ENCODE results near the gene PRLR. TPM values are rescaled to one million over a fixed set of nuclear protein-coding genes. Genes with fewer than 3 reads are reported as not detected.

The PRLR gene
- total and polyA plus RNA-seq, 2 of the 13 experiments (the other 11 are each of a cell fraction or from before 2014, with no cell fraction given) = 12.2 to 13.3 TPM

GRCh38 chr5:35237580-35238376 is 7.5 kb upstream of the PRLR start (continued):
- peak; percentile 77; the same call in 1 of the 2 replicates for TF ChIP-seq AHDC1 (CRISPR knock-in tag; IDR thresholded peaks at IDR 0.05; ENCODE audit: borderline replicate concordance)
- TF ChIP-seq NFKB2 (CRISPR knock-in tag; IDR thresholded peaks at IDR 0.05; ENCODE audit: borderline replicate concordance) = no peak
- TF ChIP-seq ZNF740 (CRISPR knock-in tag; IDR thresholded peaks at IDR 0.05) = no peak
- TF ChIP-seq TCF12 (IDR thresholded peaks at IDR 0.05) = no peak
- no peak for TF ChIP-seq TCF12 (CRISPR knock-in tag; IDR thresholded peaks at IDR 0.05)
- no peak for TF ChIP-seq MTF1 (CRISPR knock-in tag; IDR thresholded peaks at IDR 0.05)
- TF ChIP-seq FOXK1 (CRISPR knock-in tag; IDR thresholded peaks at IDR 0.05; ENCODE audit: borderline replicate concordance, low read depth) = no peak
- TF ChIP-seq ZNF292 (CRISPR knock-in tag; IDR thresholded peaks at IDR 0.05; ENCODE audit: borderline replicate concordance, low read depth) = no peak
- peak; percentile 78 for TF ChIP-seq TCF7 (IDR thresholded peaks at IDR 0.05; ENCODE audit: low read depth)
- no peak for TF ChIP-seq ZNF691 (CRISPR knock-in tag; IDR thresholded peaks at IDR 0.05; ENCODE audit: borderline replicate concordance, low read depth)
- no peak for TF ChIP-seq ZNF10 (CRISPR knock-in tag; IDR thresholded peaks at IDR 0.05; ENCODE audit: borderline replicate concordance, low read depth)
- TF ChIP-seq MAZ (IDR thresholded peaks at IDR 0.05; ENCODE audit: borderline replicate concordance, low read depth, low read length) = no peak
- TF ChIP-seq MAZ (CRISPR knock-in tag; IDR thresholded peaks at IDR 0.05; ENCODE audit: low read depth) = no peak
- TF ChIP-seq ZNF142 (CRISPR knock-in tag; IDR thresholded peaks at IDR 0.05) = no peak
- TF ChIP-seq CENPBD1 (CRISPR knock-in tag; IDR thresholded peaks at IDR 0.05; ENCODE audit: borderline replicate concordance, low read depth) = no peak
